SK-N-DZ (cell line): ENCODE measurements around the gene RWDD4. TPM values are rescaled to one million over a fixed set of nuclear protein-coding genes. Genes with fewer than 3 reads are reported as not detected.

Experiments used
- DNase-seq: peaks from one replicate; pipeline ENCODE4 v3.0.0-alpha.2; 2015; ENCODE audit warnings: low spot score
- polyA plus RNA-seq, 2 experiments: library from polyadenylated mRNA; depleted of rRNA; stranded (reverse); fragments of >200 nt; gene quantifications; 2 replicates each; pipeline ENCODE4 v1.2.3, GENCODE V29; 2014

Gene RWDD4
- 35.3 and 38.5 TPM in 2 replicates for polyA plus RNA-seq (2014; cell fraction: cytosol; rRNA removed)
- 22.3 and 22.5 TPM in 2 replicates for polyA plus RNA-seq (2014; cell fraction: nucleus; rRNA removed)

DNA sequence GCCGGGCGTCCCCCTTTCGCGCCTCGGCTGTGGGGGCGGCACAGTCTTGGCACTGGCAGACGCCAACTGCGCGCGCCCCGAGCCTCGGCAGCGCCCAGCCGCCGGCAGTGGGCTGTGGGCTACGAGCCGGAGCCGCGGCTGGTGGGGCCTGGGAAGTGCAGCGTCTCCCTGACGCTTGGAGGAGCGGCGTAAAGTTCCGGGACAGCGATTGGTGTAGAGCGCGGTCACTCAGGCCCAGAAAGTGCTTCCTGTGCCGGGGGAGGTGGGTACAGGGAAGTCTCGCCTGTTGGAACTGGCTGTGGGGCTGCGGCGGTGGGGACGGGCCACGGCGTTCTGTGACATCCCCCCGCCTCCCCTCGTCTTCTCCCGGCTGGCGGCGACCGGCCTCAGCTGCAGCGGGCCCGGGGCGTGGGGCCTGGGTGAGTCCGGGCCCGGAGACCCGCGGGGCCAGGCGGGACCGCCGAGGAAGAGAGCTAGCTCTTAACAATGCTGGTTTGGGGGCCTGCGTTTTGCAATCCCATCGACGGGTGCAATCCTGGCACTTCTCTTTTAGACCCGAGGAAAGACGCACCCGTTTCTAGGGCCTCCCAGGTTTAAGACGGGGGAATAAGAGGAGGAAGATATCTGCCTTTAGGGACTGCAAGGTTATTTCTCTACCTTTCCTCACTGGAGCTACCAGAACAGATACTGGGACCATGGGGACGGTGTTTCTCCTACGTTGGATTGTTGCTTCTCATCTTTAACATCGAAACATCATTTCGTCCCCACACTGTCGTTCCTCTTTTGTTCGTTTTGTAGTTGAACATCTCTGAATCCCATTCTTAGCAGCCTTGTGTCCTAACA lies at the start of gene RWDD4, which contains the start of gene TRAPPC11:
RWDD4 (minus strand) TSS at position 157 of the 843 bp plus-strand sequence. CDS start 233 bp downstream, outside the sequence.
TRAPPC11 (plus strand) TSS at position 265 of the 843 bp plus-strand sequence. CDS start 4,575 bp downstream, outside the sequence.
- peak; percentile 97 for DNase-seq

DNA sequence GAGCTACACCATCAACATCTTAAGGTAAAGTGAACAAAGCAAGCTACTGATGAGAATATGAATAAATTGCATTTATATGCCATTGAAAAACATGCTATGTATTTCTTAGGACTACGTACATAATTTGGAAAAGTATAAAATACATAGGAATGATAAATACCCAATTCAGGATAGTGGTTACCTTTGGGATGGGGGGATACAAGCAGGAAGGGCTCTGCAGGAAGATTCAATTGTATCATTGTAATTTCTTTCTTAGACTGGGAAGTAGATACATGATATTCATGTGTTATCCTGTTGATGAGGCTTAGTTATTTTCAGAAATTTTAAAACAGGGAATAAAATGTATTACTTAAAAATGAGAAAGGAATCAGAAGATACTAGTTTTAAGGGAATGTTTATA lies 43.5 kb upstream of the RWDD4 start:
- DNase-seq = no peak

DNA sequence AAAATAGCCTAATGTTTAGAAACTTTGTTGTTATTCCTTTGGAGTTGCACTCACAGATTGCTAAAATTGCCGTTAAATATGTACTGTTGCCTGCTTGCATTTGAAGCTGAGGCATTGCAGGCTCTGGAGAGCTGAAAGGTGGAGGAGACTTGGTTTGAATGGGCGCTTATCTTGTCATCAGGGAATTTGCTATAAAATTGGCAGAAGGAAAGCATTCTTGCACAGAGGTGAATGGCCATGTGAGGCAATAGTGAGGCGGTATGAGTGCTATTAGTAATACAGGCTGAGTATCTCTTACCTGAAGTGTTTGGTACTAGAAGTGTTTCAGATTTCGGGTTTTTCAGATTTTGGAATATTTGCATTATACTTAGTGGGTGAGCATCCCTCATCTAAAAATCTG lies 41.4 kb upstream of the RWDD4 start:
- no peak for DNase-seq

DNA sequence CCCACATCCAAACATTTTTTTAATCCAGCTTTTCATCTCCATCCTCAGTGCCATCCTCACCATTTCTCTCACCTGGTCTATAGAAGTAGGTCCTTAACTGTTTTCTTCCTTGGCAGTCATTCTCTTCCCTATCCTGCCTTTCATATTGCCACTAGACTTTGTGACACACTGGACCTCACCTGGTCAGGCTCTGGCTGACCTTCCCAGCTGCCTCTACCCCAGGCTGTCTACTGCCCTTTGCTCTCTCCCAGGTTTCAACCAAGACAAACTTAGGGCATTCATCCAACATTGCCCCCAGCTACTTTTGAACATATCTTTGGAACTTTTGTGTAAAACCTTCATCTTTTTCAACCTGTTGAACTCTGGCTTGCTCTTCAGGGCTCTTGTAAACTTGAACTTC lies 39.9 kb upstream of the RWDD4 start:
- DNase-seq = no peak

DNA sequence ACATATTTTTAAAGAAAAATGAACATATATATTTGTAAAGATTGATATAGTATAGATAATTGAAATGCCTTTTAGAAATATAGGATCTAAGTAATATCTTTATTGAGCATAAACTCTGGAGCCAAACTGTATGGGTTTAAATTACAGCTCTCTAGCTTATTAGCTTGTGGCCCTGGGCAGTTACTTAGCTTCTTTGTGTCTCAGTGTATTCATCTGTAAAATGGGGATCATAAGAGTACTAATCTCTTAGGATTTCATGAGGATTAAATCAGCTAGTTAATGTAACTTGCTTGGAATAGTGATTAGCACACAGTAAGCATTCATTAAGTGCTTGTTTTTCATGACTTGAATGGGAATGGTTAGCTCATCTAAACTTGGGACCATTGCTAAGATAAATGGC lies 32.9 kb upstream of the RWDD4 start:
- no peak for DNase-seq

DNA sequence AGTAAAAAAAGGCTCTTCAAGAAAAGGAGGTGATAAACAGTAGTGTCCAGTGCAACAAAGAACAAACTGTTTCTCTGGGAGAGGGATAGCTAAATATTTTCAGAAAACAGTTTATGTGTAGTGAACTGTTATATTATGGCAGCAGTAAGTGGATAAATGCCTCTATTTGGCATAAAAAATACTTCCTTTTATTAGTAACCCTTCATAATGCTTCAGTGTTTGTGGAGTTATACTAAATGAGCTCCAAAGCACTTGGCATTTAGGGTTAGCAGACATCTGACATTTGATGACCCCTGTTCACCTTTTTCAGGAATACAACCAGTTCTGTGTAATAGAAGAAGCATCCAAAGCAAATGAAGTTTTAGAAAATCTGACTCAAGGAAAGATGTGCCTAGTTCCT lies 32.0 kb upstream of the RWDD4 start:
- no peak for DNase-seq

DNA sequence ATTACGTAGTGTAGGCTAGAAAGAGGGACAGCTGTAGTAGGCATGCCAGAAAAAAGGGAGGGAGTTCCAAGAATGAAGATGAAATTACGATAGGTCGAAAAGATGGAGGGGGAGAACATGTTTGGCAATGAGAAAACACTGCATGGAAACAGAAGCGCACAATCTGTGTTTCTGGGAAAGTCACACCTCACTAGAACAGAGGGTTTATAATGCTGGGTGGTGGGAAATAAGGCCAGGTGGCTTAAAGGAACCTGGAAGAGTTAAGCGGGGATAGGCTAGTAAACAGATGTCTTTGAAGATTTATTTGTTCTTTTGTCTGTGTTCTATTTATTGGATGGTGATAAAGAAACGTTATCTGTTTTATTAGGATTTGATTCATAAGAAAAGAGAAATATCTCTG lies 29.2 kb upstream of the RWDD4 start:
- no peak for DNase-seq

DNA sequence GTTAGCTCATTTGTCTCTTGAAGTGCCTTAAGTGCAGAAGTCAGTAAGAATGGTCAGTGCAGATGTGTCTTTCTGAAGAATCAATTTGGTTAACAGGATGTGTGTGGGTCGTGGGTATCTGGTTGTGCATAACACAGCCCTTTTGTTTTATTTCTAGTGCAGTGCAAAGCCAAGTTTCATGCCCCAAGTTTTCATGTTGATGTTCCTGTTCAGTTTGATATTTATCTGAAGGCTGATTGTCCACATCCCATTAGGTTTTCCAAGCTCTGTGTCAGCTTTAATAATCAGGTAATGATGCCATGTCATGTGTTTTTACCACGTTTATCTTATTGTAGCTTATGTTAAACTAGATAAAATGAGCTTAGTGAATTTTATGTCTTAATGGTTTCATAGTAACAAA lies 27.5 kb upstream of the RWDD4 start:
- no peak for DNase-seq

DNA sequence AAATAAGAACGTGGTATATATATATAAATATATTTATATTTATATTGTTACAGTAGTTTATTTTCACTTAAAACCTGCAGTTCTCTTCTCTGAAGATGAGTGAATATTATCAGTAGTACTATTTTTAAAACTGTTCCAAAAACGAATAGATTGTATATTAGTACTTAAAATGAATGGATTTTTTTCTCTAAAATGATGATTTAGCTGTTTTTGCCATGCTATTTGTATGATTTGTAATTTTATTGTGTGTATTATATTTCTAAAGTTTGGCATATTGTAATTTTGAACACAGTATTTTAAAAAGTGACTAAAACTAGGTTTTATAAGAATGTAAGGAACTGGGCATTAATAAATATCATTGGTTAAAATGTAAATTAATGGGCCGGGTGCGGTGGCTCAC lies 22.1 kb upstream of the RWDD4 start:
- DNase-seq = no peak

DNA sequence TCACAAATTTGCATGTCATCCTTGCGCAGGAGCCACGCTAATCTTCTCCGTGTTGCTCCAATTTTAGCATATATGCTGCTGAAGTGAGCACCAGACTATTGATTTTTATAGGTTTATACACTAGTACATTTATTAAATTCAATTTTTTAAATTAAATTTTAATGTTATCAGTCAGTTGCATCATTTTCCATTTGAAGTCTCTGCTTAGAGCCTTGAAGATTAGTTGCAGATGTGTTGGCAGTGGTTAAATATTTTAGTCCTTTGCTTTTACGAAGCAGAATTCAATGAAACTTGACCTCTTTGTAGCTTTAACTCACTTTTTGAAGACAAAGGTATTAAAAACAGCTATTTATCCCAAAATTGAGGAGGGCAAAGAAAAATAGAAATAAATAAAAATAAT lies 16.6 kb upstream of the RWDD4 start:
- no peak for DNase-seq

DNA sequence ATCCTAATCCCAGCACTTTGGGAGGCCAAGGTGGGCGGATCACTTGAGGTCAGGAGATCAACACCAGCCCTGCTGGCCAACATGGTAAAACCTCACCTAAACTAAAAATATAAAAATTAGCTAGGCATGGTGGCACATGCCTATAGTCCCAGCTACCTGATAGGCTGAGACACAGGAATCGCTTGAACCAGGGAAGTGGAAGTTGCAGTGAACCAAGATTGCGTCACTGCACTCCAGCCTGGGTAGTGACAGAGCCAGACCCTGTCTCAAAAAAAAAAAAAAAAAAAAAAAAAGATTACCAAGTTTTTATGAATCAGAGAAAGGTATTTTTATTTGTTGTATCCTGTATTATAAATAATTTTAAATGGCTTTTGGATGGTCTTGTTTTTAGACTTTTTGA lies 15.2 kb upstream of the RWDD4 start:
- DNase-seq = no peak

DNA sequence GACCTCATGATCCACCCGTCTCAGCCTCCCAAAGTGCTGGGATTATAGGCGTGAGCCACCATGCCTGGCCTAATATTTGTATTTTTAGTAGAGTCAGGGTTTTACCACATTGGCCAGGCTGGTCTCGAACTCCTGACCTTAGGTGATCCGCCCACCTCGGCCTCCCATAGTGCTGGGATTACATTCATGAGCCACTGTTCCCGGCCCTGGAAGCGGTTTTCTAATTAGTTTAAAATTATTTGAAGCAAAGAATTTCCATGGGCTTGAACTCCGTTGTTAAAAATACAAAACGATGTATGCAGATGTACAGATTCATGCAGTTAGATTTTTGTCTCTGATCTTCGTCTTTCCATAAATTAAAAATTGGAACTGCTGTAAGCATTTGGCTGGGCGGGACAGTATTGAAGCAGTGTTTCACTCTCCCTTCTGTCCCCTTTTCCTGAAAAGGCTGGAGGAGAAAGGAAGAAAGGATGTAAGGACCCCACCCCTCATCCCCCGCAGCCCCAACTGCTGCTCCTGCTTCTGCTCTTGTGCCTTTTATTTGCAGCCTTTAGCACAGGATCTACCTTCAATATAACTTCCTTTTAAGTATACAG lies 12.1 kb upstream of the RWDD4 start:
- DNase-seq = no peak

DNA sequence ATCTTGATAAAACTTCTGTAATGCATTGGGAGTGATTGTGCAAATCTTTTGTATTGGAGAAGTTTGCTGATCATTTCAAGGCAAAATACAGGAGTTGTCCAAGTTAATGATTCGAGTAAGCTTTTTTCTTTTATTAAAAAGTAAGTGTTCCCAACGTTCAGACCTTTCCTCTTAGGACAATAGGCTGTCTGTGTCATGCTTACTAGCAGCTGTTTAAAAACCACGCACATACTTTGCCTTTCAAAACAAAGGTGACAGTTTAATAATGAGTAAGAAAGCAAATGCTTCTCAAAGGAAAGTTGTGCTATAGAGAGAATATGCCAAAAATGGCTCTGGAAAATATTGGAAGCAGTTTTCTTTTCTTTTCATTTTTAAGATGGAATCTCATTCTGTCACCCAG lies 11.3 kb upstream of the RWDD4 start:
- DNase-seq = no peak

DNA sequence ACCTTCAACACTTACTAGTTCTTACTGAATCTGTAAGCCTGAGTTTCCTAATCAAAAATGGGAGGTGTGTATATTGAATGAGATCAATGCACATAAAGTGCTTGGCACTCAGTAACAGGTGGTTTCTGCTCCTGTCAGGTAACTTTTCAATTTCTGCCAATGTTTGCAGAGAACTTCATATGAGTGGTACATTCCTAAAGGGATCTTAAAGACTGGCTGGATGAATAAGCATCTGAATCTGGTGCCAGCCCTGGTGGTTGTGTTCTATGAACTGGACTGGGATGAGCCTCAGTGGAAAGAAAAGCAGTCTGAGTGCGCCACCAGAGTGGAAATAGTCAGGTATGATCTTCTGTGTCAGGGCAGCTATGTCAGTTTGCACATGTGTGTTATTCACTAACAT lies 7.1 kb upstream of the RWDD4 start:
- no peak for DNase-seq

DNA sequence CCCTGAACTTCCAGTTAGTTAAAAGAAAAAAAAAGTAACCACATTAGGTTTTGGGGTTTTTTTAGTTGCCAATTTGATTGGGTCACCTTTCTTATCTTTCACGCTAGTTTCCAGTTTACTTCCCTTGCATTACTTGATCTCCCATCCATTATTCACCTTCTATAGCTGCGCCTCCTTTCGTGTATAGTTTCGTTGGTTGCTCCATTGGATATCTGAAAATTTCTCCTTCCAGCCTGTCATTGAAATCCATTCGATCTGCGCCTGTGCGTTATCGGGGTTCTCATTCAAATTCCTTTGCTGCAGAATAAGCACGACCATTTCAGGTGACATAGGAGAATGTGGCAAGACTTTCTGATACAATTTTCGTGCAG lies 872 bp upstream of the RWDD4 start:
- DNase-seq = no peak

DNA sequence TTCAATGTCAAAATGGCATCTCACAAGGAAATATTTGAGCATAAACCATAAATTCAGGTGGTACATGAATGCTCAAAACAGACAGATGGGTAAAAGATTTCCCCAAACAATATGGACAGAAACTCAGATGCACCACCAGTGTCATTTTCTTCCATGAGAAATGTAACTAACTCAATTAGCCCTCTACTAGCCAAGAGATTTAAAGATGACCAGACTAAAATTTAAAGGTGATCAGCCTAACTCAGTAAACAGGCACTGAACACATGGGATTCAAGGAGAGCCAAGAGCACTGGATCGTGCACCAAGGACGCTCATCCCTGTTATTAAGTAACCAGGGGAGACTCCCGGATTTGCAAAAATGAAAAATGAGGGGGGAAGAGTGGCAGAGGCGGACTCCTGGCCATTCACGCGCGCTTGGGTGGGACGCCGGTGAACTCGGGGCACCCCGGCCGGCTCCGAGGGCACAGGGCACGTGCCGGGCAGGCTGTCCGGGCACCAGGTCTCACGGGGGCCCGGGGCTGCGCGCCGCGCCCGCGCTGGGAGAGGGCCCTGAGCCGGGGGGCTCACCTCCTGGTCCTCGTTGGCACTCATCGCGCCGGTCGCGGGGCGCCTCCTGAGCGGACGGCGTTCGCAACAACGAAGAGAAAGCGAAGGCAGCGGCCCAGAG lies 490 bp downstream of the RWDD4 start:
- peak; percentile 21 for DNase-seq

DNA sequence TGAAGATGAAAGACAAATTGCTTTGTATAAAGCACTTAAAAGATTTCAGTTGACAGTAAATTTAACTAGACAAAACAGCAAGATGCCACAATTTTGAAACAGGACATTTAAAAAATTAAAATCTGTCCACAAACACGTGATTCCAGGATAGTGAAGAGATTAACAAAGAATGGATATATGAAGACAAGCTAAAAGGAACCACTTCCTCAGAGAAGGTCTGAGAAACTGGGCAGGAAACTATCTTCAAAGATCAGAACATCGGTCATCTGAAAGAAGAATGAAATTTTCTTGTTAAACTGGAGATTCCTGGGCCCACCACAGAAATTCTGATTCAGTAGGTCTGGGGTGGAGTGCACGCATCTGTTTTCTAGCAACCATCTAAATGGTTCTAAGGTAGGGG lies 1.4 kb downstream of the RWDD4 start:
- DNase-seq = no peak

DNA sequence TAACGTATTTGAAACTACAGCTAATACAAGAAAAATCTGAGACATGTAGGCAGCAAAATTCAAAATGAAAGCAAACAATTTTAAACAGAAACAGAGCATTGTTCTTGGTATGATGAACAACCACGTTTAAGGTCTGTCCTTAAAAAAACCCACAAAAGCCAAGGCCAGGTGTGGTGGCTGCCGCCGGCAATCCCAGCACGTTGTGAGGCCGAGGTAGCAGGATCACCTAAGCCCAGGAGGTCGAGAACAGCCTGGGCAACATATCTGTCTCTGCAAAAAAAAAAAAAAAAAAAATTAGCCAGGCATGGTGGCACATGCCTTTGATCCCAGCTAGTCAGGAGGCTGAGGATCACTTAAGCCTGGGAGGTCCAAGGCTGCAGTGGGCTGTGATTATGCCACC lies 13.7 kb downstream of the RWDD4 start:
- no peak for DNase-seq

DNA sequence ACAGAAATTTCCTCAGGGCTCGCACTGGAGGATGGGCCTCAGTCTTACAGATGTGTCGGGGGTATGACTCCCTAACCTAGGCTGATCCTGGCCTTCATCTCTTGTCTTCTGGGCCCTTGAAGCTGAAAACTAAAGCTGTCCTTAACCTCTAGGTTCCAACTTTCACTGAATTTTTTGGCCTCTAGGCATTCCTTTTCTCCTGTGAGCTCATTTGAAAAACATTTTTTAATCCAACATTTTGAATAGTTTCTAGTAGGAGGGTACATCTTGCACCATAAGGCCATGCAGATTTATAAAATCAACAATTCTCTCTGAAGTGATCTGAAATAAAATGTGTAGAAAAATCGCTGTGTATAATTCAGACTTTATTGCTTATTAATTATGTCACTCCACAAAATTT lies 19.7 kb downstream of the RWDD4 start:
- DNase-seq = no peak

DNA sequence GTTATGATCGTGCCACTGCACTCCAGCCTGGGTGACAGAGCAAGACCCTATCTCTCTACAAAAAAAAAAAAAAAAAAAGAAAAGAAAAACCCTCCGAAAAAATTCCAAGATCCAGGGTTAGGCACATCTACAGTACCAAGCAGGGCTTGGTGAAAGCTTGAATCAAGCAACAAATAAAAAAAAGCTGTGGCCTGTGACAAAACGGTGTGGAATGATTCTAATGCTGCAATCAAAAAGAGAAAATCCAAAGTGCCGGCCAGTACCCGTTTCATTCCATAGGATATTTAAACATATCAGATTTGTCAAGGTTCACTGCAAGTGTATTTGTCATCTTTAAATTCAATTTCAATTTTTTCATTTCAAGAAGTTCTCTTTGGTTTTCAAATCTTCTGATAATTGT lies 20.5 kb downstream of the RWDD4 start:
- no peak for DNase-seq

DNA sequence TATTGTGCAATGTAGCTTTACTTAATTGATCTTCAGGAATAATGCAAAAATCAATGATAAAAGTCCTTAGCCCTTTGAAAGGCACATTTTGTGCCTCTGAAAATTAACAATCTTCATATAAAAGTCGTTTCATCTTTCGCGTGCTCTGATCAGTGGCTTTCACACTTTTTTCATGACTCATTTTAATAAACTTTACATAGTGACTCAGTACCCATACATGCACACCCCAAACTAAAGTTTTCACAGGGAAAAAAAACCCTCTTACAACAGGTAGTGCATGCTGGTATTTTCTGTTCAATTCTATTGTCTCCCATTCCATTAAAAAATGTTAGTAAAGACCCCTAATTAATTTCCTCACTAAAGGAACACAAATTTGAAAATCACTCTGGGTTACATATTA lies 21.5 kb downstream of the RWDD4 start:
- no peak for DNase-seq

DNA sequence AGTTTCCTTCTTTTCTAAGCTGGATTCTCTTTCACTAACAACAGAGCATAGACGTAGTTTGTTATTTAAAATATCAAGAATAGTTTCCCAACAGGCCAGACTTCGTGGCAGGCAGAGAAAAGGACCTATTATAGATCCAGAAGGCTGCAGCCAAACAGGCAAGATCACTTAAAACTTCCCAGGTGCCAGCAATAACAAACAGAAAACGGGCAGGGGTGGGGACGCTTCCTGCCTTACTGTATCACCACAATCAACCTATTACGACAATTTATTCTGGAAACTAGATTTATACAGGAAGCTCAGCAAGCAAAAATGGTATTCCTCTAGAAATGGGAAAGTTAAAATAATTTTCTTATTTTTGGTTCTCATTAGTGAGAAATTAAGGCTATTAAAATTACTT lies 22.1 kb downstream of the RWDD4 start:
- no peak for DNase-seq

DNA sequence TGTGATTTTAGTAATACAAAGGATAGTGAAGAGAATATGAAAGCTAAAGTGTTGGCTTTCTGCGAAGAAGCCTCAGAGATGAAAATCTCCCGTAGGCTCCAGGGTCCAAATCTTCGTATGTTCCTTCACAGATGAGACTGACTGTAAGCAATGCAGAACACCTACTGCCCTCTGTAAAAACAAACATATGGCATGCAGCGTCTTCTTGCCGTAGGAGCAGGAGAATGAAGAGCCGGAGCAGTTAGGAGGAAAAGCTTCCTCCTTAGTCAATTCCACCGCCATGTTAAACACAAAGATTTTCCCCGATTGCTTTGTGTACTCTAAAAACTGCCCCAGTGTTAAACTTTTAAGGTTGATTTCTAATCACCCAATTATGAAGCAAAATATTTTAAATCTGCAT lies 22.5 kb downstream of the RWDD4 start:
- DNase-seq = no peak
